Measurements from ENCODE around the gene SP3.

The SP3 gene

DNA sequence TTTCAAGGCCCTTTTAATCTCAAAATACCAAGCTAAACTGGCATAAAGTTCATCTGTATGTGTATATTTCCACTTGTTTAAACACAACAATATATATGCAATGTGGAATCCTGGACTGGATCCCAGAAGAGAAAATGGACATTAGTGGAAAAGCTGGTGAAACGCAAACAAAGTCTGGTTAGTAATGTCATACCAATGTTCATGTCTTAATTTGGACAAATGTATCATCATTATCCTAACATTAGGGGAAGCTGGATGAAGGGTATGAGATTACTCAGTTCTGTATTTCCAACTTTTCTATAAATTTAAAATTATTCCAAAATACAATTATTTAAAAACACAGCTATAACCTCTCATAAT is 3.8 kb downstream of the SP3 start:
- TF ChIP-seq, protein P1, sequence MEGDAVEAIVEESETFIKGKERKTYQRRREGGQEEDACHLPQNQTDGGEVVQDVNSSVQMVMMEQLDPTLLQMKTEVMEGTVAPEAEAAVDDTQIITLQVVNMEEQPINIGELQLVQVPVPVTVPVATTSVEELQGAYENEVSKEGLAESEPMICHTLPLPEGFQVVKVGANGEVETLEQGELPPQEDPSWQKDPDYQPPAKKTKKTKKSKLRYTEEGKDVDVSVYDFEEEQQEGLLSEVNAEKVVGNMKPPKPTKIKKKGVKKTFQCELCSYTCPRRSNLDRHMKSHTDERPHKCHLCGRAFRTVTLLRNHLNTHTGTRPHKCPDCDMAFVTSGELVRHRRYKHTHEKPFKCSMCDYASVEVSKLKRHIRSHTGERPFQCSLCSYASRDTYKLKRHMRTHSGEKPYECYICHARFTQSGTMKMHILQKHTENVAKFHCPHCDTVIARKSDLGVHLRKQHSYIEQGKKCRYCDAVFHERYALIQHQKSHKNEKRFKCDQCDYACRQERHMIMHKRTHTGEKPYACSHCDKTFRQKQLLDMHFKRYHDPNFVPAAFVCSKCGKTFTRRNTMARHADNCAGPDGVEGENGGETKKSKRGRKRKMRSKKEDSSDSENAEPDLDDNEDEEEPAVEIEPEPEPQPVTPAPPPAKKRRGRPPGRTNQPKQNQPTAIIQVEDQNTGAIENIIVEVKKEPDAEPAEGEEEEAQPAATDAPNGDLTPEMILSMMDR (conservative IDR thresholded peaks at IDR 0.05) = no peak
- H3K27ac ChIP-seq = peak overlapping the region; percentile 100

DNA sequence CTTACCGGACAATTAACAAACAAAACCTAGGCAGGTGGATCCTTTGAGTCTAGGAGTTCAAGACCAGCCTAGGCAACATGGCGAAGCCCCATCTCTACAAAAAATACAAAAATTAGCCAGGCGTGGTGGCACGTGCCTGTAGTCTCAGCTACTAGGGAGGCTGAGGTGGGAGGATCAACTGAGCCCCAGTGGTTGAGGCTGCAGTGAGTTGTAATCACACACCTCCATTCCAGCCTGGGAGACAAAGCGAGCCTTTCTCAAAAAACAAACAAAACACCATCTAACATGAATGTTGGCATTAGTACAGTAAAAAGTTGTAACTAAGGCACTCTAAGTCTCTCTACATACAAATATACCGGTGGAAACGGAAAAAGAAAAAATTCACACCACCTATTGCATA is 5.3 kb downstream of the SP3 start:
- TF ChIP-seq, protein P1 (conservative IDR thresholded peaks at IDR 0.05) = no peak
- peak overlapping the region; percentile 8; the same call in 1 of the 2 replicates for H3K27ac ChIP-seq

- peak overlapping the region; percentile 8; the same call in 1 of the 2 replicates for H3K27ac ChIP-seq
- TF ChIP-seq, protein P1 (conservative IDR thresholded peaks at IDR 0.05) = no peak
These were observed 5.8 kb downstream of the SP3 start for GRCh38 chr2:173959358-173959884.

GRCh38 chr2:173958198-173958846 is 6.9 kb downstream of the SP3 start:
- TF ChIP-seq, protein P1 (conservative IDR thresholded peaks at IDR 0.05) = no peak
- peak overlapping the region; percentile 54 for H3K27ac ChIP-seq

GRCh38 chr2:173957517-173957916 is 7.7 kb downstream of the SP3 start:
- TF ChIP-seq, protein P1 (conservative IDR thresholded peaks at IDR 0.05) = no peak
- peak overlapping the region; percentile 54 for H3K27ac ChIP-seq

GRCh38 chr2:173956454-173956853 is 8.7 kb downstream of the SP3 start:
- peak overlapping the region; percentile 54 for H3K27ac ChIP-seq
- TF ChIP-seq, protein P1 (conservative IDR thresholded peaks at IDR 0.05) = no peak

DNA sequence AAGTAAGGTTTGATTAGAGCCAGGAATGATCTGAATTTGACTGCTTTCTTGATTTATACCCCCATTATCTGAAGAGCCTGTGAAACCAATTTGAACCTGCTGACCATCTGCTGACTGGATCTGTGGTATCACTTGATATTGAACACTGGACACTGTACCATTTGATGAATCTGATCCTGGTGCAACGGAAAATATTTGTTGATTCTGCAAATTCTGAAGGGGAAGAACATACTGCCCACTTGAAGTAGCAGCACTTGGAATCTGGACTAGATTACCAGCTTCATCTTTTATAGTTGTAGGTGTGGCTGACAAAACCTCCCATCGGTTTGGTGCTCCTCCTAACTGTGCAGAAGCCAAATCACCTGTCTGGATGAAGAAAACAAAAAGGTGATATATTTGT is 9.3 kb downstream of the SP3 start:
- TF ChIP-seq, protein P1 (conservative IDR thresholded peaks at IDR 0.05) = no peak
- H3K27ac ChIP-seq = peak overlapping the region; percentile 54
